Astrocyte of the spinal cord (primary cell): ENCODE data around the gene ARHGEF7.

Experiments
- DNase-seq: peaks from one replicate; pipeline ENCODE4 v3.0.0; 2011; ENCODE audit warnings: low read depth, low spot score
- H3K4me3 ChIP-seq: 2 replicates; pipeline ENCODE4 v1.5.1; 2011; ENCODE audit warnings: low read depth, mild to moderate bottlenecking, low read length, moderate library complexity
- CTCF ChIP-seq: IDR thresholded peaks from 2 replicates; pipeline ENCODE4 v1.5.1; 2012; ENCODE audit warnings: low read depth, mild to moderate bottlenecking, low read length, inconsistent platforms
- in situ Hi-C: cut with HindIII; loops from 2 replicates; pipeline ENCODE4 v1.10.0; 2017; ENCODE audit warnings: low sequenced_read_pairs

The ARHGEF7 gene

DNA sequence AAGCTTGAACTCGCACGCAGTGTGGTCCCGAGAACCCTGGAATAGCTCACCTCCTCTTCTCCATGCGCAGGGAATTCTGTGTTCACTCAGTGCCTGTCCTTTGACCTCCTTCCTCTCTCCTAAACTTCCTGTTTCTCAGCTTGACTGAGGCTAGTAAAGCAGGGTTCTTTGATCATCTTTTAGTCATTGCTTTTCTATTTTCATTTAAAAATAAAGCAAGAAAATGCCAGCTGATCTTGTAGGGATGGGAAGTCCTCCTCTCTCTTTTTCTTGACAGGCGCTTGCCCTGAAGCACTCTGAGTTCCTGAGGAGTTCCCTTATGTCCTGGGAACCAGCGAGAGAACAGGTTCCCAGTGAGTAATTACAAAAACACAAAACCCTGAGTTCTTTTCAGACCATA, 62.8 kb downstream of the ARHGEF7 start:
- H3K4me3 ChIP-seq, result no peak overlapping the region
- DNase-seq, result peak; percentile 91
- no peak for TF ChIP-seq CTCF
- in situ Hi-C loops, result no loop called here

DNA sequence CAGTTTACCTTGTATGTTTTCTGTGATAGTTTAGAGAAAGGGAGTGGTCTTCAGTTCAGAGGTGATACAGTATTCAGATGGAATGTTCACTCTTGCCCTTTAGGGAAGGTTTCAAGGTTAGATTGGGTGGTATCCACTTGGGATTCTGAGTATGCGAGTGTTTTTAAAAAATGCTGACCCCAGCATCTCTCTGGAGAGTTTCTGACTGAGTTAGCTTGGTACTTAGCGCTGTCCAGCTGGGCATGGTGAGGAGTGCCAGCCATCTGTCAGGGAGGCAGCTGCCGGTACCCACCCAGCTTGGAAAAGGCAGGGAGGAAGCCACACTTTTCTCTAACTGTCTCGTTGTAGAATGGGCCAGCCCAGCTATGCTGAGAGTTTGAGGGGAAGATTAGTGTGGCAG, 63.3 kb downstream of the ARHGEF7 start:
- in situ Hi-C loops, result no loop called here
- TF ChIP-seq CTCF, result no peak
- H3K4me3 ChIP-seq, result no peak overlapping the region
- DNase-seq, result no peak

DNA sequence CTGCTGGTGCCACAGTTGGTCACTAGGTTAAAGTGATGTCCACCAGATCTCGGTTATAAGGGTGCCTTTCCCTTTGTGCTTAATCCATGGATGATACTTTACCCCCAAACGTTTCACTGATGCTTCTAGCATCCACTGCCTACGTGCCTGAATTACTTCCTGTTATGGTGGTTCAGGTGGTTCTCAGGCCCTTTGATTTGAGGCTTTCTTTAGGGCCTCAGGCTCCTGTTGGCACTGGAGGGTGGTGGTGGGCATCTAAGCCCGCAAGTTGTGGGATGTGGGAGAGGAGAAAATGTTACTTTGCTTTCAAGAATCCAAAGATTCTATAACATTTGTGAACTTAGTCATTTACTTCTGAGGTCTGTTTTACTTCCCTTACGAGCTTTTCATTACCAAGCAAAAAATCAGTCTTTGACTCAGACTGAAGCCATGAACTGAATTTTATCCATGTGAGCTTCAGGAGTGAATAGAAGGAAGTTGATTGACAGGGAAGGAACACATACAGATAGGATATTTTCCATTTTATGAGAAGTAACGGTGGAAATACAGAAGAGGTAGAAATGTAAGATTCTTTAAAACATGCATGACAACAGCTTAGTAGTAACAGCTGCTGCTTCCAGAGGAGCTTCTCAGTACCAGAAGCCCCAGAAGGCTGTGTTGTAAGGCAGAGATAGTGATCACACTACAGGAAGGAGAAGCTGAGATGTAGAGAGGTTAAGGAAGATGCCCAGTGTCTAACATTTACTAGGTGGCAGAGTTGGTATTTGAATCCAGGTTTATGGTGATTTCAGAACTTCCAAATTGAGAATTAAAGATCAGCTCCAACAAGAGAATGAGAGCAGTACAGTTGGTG, 65.0 kb downstream of the ARHGEF7 start:
- TF ChIP-seq CTCF, result no peak
- in situ Hi-C loops, result no loop called here
- DNase-seq, result no peak
- no peak overlapping the region for H3K4me3 ChIP-seq

DNA sequence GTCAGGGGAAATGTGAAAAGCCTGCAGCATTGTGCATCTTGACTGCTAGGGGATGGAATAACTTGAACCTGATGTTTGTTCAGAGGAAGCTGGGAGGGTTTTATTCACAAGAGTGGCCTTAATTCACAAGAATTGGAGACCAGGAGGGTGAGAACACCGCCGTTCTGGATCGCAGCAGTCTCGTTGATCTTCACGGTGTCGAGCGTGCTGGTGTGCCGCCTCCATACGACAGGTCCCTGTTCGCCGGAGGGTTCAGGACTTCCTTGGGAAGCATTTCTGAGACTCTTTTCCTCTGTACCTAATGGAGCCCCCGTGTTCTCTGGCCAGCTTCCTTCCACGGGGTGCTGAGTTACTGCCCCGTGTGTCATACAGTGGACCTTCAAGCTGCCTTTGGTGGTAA, 66.9 kb downstream of the ARHGEF7 start:
- DNase-seq, result no peak
- no peak overlapping the region for H3K4me3 ChIP-seq
- no peak for TF ChIP-seq CTCF
- in situ Hi-C loops, result no loop called here

GRCh38 chr13:111183087-111183645, 68.1 kb downstream of the ARHGEF7 start:
- in situ Hi-C loops, result no loop called here
- no peak overlapping the region for H3K4me3 ChIP-seq
- no peak for DNase-seq
- TF ChIP-seq CTCF, result no peak

DNA sequence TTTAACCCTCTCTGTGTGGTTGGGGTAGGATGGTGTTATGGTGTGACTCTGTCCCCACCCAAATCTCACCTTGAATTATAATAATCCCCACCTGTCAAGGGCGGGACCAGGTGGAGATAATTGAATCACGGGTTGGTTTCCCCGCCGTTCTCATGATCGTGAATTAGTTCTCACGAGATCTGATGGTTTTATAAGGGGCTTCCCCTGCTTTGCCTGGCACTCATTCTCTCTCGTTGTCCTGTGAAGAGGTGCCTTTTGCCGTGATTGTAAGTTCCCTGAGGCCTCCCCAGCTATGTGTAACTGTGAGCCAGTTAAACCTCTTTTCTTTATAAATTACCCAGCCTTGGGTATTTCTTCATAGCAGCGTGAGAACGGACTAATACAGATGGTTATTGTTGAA, 68.8 kb downstream of the ARHGEF7 start:
- H3K4me3 ChIP-seq, result no peak overlapping the region
- DNase-seq, result no peak
- in situ Hi-C loops, result no loop called here
- TF ChIP-seq CTCF, result no peak
